Activated CD4-positive, alpha-beta T cell treated with anti-CD3 and anti-CD28 coated beads, Interleukin-2, amount 50 U/mL, for 1 hour (primary cell): ENCODE measurements around the gene NCOA7.
A peak's percentile ranks its signal among the peaks of the same experiment; 100 is the strongest.
"Not testable (repeated sequence)": the region's sequence is repeated elsewhere in the genome, so short reads cannot be mapped to it uniquely, and the experiment has no call there.

Source experiments
- DNase-seq: peaks from one replicate; pipeline ENCODE4 v3.0.0-alpha.2; 2020

NCOA7 gene

GRCh38 chr6:125884634-125885371 is 94.0 kb downstream of the NCOA7 start:
- no peak for DNase-seq

- DNase-seq = no peak
These were observed 95.3 kb downstream of the NCOA7 start for GRCh38 chr6:125886021-125886420.

DNA sequence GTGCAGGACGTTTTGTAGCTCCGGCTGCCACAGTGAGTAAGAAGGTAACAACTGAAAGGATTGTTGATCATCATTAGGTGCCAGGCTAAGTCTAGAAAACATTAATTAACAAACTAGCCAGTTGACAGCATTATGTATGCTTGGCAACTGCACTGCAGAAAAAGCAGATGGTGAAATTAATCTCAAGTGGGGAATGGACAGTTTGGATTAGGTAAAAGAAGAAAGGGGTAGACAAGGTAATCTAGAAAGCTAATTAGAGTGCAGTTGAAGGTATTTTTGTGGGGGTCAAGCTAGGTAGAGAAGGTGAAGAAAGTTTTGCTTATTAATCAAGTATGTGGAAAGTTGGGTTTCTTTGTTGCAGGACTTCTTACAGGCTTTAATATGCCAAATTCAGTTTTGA is 96.2 kb downstream of the NCOA7 start:
- DNase-seq = no peak

DNA sequence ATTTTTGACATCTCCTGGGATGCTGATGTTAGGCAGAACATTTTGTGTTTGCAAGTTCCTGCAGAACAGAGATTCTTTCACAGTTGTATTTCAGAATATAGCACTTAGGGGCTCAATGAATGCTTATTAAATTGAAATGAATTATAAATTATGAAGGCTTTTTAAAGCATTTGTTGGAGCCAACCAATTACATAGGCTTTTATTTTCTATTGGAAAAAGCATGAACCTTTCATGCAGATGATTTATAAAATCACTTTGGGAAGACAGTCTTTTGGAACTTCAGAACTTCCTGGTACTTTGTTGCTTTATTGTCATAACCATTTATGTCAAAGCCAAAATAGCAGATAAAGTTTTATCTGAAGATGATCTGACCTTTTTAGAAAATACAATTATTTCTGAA is 96.6 kb downstream of the NCOA7 start:
- no peak for DNase-seq

DNA sequence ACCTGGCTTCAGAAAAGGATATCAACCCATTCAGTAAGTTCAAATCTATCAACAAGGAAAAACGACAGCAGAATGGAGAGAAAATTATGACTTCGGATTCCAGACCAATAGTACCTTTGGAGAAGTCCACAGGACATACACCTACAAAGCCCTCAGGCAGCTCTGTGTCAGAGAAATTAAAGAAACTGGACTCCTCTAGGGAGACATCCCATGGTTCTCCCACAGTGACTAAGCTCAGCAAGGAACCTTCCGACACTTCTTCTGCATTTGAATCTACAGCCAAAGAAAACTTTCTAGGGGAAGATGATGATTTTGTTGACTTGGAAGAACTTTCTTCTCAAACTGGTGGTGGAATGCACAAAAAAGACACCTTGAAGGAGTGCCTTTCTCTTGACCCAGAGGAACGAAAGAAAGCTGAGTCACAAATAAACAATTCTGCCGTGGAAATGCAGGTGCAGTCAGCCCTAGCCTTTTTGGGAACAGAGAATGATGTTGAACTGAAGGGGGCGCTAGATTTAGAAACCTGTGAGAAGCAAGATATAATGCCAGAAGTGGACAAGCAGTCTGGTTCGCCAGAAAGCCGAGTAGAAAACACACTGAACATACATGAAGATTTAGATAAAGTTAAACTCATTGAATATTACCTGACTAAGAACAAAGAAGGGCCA is 98.4 kb downstream of the NCOA7 start:
- DNase-seq = peak; percentile 3

- no peak for DNase-seq
These were observed 109.0 kb downstream of the NCOA7 start for GRCh38 chr6:125899726-125900182.

DNA sequence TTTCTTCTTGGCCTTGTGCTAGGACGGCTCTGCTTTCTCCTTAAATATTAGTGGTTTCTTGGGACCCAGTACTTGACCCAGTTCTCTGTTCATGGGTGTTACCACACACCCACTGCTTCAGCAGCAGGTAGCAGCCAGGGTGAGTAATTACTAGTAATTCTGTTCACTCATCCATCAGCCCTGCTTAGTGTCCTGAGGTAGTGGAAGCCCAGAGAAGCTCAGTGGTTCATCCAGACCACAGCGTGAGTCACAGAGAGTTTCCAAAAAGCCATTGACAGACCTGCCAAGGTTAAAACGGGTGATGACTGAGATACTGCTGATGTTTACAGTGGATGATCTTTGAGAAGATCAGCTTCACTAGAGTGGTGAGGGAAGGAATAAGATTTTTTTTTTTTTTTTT is 114.1 kb downstream of the NCOA7 start:
- DNase-seq = peak; percentile 13

DNA sequence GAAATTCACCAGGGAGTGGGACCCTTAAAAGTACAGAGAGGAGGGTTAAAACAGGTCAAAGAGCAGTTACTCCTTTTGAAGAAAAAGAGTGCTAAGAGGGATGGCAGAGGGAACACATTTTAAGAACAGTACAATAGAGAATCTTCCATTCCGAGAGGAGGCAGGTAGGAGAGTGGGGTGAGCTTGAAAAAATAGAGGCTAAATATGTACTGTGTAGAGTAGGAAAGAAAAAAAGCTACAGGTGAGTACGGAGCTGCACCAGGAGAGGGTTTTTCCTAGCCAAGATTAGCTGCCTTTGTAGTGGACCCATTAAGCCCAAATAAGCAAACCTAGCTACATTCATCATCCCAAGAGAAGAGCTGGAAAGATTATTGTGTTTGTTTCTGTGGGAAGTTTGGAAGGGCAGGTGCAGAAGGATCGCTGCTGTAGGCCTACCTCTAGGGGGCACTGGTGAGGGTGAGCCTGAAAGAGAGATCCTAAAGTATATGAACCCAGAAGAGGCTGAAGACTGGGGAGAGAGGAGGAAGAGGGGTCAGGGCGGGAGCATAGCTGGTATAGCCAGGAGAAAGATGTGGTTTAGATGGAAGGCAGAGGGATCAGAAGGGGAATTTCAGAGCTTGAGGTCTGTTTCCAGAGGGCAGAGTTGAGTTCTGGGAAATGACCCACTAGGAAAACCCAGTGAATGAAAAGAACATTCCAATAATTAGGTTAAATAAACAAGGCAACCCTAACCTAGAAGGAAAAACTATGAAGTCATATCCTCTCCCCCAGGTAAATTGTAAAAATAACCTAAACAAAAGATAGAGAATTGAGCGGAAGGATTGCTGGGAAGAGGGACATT is 115.6 kb downstream of the NCOA7 start:
- DNase-seq = peak; percentile 47

DNA sequence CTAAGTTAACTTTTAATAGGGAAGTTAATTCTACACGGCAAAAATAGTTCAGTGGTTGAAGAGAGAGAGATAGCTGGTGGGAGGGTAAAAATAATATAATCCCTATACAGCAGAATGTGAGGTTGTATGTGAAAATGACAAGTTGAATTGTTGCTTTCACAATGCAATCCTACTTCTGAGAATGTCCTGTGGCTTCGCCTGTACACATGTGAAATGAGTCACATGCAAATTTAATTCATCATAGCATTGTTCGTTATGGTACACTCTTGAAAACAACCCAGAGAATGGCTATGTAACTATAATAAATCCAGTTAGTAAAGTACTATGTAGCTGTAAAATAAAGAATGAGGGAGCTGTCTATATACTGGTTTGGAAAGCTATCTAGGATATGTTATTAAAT is 119.8 kb downstream of the NCOA7 start:
- no peak for DNase-seq

DNA sequence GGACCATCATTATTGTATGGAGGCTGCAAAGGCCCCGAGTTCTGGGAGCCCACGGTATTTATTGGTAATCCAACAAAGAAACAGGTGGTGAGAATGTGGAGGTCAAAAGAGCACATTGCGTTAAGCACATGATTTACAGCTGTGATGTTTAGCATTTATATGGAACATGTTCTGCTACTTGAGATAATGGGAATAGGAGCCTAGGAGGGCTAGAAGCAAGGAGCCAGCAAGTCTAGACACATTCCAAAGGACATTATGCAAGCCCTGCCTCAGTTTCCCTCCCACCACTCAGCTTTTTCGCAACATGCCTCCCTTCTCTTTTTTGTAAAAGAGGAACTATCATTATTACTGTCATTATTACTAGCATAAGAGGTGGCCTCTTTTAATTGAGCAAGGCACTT is 120.3 kb downstream of the NCOA7 start:
- not testable (repeated sequence) for DNase-seq

GRCh38 chr6:125912430-125912829 is 121.7 kb downstream of the NCOA7 start:
- DNase-seq = not testable (repeated sequence)

- DNase-seq = no peak
These were observed 122.4 kb downstream of the NCOA7 start for GRCh38 chr6:125913145-125913544.

GRCh38 chr6:125913864-125914351 is 123.1 kb downstream of the NCOA7 start:
- no peak for DNase-seq

DNA sequence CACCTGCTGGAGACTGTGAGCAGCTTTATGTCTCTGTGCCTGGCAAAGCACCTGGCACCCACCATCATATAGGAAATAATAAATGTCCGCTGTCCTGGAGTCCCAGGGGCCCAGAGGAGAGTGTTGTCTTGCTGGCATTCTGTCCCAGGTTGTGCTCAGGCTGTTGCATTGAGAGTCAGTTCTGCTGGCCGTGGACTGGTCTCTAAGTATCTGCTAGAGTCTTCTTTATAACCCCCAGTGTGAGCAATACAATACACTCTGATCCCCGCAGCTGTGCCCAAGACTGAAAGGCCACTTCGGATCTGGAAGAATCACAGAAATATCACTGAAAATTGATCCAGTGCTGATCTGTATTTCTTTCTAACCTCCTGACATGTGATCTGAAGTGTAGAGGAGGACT is 127.5 kb downstream of the NCOA7 start:
- DNase-seq = no peak

DNA sequence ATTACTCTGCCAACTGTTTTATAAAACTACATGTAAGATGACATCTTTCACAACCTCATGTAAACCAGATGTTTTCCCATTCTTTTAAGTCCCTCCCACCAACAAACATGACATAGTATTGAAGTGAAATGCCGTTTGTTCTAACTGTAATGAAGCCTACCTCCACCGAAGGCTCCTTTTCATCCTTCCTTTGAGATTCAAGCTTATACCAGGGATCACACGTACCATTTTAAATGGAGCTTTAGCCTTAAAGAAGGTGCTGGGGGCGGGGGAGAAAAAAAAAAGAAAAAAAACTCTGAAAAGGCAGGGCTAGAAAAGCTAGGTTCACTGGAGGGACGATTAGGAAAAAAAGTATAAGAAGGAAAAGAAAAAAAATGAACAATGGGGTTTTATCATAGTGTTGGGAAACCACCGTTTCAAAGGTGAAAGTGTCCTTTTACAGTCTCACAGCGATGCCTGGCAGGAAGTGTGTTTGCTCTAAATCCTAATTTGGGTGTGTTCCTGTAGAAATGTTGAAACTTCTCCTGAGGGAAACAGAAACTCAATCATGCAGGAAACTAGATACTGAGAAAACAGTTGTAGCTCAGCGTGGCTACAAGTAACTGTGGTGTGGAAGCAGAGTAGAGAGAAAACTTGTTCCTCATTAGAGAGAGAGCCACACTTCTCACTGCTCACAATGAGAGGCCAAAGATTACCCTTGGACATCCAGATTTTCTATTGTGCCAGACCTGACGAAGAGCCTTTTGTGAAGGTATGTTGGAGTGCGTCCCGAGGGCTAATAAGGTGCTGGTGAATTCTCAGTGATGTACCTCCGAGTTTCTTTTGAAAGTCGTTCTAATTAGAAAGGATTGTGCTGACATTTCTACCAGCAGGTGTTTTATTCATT is 128.2 kb downstream of the NCOA7 start:
- DNase-seq = peak; percentile 18

GRCh38 chr6:125919618-125920017 is 128.9 kb downstream of the NCOA7 start:
- no peak for DNase-seq

GRCh38 chr6:125922322-125922860 is 131.6 kb downstream of the NCOA7 start:
- DNase-seq = no peak

- no peak for DNase-seq
These were observed 132.7 kb downstream of the NCOA7 start for GRCh38 chr6:125923366-125923877.

GRCh38 chr6:125924169-125924568 is 133.4 kb downstream of the NCOA7 start:
- DNase-seq = no peak

- no peak for DNase-seq
These were observed 134.1 kb downstream of the NCOA7 start for GRCh38 chr6:125924697-125925358.

GRCh38 chr6:125926711-125927110 is 136.0 kb downstream of the NCOA7 start:
- no peak for DNase-seq
